TTC549 (cell line): ENCODE results near the gene EEFSEC.

Experiments
- FAIRE-seq: peaks from 2 replicates; lab custom pipeline; 2012; peaks lifted over from hg19 to GRCh38; lab: Jason Lieb, UNC

The EEFSEC gene

DNA sequence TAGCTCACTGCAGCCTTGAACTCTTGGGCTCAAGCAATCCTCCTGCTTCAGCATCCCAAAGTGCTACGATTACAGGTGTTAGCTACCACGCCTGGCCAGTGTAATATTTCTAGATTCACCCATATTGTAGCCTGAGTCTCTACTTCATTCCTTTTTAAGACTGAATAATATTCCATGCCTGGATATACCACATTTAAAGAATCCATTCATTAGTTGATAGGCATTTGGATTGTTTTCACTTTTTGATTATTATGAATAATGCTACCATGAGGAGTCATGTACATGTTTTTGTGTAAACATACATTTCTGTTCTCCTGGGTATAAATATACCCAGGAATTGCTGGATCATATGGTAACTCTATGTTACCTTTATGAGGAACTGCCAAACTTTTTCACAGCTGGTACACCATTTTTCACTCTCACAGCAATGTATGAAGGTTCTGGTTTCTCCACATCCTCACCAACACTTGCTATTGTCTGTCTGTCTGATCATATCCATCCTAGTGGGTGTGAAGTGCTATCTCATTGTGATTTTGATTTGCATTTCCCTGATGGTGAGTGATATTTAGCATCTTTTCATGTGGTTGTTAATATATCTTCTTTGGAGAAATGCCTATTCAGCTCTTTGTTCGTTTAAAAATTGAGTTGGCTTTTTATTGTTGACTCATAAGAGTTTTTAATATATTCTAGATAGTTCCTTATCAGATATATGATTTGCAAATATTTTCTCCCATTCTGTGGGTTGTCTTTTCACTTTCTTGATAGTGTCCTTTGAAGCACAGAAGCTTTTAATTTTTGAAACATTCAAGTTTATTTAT, 32.6 kb downstream of the EEFSEC start:
- FAIRE-seq: no peak

DNA sequence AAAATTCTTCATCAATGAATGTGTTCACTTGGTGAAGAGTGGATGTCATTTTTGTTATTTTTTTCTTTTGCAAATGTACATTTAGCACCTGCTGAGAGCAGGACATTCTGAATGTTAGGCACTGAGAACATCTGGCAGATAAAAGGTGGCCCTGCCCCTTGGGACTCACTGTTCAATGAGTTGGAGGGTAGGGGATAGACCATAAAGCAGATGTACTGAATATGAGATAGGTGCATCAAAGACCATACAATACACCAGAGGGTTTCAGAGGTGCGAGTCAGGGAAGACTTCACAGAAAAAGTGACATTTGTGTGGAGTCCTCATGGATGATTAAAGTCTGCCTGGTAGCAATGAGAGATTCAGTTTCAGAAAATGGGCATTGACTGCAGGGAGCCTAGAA, 34.2 kb downstream of the EEFSEC start:
- FAIRE-seq: no peak

DNA sequence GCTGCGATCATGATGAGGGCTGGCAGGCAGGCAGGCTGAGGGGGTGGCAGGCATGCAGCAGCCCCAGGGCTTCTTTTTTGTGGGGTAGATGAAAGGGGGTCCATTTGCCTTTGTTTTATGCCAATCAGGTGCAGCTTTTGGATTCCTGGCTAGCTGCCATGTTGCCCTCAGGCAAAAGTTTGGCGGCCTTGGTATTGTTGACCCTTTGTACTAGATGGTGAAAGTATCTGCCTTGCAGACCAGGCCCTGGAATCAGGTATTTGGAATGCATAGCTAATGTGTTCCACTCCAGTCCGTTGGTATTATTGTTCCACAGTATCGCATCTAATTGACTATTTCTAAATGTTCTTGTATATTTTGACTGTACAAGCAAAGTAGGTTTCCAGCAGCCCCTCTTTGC, 35.0 kb downstream of the EEFSEC start:
- no peak for FAIRE-seq

DNA sequence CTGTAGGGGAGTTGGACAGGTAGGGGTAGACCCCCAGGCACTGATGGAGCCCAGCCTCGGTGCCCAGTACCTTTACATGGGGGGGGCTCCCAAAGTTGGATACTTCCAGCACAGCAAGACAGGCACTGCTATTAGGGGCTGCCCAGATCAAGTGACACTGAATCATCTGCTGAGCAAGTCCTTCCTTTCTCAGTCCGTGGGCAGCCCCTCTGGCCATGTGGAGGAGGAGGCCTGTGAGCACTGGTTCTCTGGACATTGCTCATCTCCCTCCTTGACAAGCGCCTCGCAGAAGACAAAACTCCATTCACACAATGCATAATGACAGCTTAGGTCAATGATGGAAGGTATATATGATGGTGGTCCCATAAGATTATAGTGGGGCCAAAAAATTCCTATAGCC, 35.7 kb downstream of the EEFSEC start:
- FAIRE-seq: no peak

DNA sequence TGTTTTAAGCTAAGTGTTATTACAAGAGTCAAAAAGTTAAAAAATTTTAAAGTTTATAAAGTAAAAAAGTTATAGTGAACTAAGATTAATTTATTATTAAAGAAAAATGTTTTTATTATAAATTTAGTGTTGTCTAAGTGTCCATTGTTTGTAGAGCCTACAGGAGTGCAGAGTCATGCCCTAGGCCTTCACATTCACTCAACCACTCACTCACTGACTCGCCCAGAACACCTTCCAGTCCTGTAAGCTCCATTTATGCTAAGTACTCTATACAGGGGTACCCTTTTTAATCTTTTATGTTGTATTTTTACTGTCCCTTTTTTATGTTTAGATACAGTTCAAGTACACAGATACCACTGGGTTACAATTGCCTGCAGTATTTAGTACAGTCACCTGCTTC, 37.2 kb downstream of the EEFSEC start:
- FAIRE-seq: no peak

DNA sequence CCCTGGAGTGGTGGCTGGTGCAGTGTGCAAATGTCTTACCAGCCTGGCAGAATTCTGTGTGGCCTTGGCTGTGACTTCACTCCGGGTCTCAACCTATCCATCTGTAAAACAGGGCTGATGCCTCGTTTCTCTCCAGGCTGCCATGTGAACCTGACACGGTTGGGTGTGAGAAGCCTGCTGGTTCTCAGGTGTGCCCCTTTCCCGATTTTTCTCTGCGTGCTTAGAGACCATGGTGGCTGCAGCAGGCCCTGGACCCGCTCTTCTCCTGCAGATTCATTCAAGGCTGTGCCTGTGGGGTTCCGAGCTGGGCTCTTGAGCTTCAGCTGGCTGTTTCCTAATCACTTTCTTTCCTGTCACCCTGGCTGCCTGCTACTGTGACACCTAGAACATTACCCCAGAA, 38.9 kb downstream of the EEFSEC start:
- FAIRE-seq: no peak

DNA sequence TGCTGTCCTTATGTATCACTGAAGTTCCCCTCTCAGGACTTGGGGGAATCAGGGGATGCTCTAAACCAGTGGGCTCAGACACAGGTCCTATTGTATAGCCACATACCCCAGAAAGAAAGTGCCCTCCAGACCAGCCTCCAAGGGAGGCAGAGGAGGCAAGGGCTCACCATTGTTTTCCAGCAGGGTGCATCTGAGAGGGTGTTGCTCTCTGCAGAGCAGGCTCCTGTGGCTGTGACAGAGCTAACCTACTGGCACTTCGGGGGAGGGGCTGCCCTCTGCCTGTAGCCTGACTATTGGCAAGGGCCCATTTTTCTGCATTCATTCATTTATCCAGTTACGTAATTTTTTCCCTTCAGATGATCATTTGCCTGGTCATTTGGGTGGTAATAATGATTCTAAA, 39.9 kb downstream of the EEFSEC start:
- FAIRE-seq: no peak

DNA sequence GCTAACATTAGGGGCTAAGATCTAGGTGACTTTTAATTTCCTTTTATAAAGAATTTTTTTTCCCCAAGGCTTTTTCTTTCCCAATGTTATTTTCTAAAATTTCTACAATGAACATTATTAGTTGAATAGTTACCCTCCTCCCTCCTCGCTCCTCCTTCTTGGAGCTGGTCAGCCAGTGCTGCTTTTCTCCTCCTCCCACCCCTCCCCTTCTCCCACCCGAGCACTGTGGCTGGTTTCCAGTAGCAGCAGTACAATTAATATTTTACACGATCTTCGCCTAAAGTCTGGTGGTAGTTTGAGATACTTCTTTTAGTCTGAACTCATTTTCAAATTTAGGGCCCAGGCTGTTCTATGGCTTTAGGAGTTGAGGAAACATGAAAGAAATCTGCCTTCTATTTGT, 41.6 kb downstream of the EEFSEC start:
- FAIRE-seq: no peak

DNA sequence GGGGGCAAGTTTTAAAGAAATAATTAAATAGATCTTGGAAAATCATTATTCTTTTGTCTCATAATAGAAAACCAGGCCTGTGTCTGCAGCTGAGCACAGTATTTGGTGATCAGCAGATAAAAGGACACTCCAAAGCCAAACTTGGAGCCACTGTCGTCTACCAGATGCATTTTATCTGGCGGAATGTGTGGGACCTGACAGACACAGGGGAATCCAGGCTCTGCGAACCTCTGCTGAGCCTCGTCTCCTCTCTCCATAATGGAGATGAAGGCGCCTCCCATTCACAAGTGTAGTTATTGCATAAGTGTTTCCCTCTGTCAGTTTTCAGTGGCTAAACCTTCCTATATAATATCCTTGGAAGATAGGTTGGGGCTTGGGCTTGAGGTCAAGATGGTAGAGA, 42.1 kb downstream of the EEFSEC start:
- FAIRE-seq: no peak

DNA sequence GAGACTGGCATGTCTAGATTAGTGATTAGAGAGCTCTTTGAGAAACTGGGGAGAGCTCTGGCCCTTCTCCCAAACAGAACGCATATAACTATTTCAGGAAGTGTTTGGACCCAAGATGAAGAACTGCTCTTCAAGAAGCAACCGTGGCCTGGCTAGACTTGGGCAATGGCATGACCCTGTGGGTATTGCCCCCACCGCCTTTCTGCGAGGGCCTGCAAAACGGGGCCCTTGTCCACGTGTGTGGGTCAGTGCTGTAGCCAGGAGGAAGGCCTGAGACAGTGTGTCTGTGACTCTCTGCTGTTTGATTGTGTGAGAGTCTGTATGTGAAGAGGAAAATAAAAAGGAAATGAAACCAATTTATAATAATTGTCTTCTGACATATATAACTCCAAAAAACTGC, 42.5 kb downstream of the EEFSEC start:
- FAIRE-seq: no peak

DNA sequence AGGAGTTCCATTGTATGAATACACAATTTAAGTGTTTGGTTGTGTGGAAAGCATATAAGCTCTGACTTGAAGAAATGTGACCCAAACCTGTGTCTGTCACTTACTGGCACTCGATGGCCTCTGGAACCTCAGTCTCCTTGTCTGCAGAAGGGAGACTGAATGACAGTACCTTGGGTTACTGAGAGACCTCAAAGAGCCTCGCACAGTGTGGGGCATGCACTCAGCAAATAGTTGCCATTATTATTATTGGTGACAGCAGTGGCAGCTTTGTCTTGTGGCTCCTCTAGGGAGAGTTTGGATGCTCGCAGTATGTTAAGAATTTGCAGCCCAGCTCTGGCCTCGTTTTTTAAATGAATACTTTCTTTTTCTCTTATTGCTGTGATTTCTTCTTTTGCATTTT, 43.4 kb downstream of the EEFSEC start:
- FAIRE-seq: no peak

DNA sequence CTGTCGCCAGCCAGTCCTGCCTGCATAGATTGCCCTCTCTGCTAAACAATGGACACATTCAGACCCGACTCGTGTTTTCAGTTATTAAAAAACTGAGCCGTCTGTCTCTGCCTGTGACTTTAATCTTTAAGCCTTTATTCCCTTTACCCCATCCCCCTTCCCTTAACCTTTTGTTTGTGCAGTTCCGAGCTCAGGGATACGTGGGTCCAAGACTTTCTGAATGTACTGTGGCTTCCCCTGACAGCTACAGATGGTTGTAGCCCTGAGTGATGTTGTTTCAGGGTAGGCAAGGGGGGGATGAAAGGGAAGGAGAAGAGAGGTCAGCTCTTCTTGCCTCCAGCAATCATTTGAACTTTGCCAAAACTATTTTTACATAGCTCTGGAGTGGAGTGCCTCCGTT, 44.6 kb downstream of the EEFSEC start:
- FAIRE-seq: no peak

DNA sequence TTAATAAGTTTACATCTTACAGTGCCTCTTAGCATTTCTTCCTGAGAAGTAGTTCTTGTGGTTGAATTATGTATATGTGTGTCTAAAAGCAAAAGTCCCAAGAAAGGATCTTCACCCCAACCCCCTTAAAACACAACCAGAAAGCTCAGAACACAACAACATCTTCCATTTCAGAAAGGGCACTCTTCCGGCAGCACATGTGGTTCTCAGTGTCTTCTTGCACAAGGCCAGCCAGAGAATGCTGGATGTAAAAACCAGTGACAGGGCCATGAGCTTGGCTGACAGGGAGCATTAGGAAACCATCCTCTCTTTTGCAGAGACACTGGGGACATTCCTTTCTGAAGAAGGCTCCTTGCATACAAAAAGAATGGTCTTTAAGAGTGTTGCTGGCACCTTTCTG, 45.0 kb downstream of the EEFSEC start:
- no peak for FAIRE-seq

DNA sequence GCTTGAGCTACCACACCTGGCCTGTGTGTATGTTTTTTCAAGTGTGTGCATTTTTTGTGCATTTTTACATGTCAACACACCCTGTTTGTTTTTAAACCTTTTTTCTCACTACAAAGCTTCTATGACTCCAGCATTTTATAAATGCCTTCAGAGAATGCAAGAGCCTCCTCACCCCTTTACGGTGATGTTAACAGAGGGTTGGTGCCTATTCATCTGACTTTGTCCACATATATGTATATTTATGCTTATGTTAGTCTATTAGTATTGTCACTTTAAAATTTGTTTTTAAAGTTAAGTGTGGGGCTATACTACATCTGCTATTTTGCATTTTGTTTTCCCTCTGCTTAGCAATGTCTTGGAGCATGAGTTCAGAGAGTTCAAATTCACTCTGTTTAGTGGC, 45.8 kb downstream of the EEFSEC start:
- FAIRE-seq: no peak

DNA sequence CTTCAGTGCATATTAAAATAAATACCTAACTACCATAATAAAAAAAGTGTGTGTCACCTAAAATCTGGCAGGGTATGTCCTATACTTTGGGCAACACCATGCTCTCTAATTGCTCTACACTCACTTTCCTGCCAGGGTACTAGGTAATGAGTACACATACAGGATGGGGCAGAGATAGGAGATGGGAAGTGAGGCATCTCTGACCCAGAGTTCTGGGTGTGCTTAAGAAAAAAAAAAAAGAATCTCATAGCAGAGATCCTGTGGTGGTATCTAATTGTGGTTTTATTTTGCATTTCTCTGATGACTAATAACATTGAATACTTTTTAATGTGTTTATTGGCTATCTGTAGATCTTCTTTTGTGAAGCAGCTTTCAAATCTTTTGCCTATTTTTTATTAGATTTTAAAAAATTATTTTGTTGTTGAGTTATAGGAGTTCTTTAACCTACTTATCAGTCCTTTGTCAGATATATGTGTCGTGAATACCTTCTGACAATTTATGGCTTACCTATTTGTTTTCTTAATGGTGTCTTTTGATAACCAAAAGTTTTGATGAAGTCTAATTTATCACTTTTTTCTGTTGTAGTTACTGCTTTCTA, 48.0 kb downstream of the EEFSEC start:
- no peak for FAIRE-seq

DNA sequence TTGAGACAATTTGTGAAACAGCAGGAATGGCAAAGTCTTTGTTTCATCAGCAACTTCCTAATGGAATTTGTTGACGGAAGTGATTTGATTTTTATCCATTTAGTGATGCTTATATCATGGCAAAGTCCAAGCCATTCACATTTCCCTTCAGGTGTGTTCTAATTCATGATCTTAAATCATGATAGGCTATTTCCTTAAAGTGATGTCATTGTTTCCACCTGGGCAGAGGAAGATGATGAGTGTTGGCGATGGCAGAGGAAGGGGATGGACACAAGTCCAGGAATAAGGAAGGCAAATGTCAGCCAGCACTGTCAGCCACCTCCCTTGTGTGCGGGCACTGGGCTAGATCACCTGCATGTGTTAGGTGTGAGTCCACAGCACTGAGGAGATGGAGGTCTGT, 49.9 kb downstream of the EEFSEC start:
- FAIRE-seq: no peak

DNA sequence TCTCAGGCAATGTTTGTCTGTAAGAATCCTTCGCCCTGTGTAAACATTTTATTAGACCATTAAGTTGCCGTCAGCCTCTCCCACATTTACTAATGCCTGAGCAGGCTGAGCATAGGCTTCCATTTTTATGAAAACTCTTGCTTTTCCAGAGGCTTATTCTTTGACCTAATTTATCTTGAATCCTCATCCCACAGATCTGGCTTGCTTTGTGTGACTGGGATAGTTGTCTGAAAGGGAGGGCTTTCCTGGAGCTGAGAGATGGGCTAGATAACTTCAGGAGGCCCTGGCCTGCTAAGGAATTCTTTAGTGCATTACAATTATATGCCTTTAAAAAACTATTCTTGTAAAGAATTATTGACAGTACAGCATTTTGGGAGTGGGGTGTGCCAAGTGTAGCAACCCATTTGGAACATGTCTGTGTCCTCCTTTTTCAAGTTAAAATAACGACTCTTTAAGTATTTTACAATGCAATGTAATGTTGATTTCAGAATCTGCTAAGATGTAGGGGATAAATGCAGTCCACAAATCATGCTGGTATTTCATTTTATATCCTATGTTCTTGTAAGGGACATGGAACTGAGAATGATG, 52.4 kb downstream of the EEFSEC start:
- no peak for FAIRE-seq

DNA sequence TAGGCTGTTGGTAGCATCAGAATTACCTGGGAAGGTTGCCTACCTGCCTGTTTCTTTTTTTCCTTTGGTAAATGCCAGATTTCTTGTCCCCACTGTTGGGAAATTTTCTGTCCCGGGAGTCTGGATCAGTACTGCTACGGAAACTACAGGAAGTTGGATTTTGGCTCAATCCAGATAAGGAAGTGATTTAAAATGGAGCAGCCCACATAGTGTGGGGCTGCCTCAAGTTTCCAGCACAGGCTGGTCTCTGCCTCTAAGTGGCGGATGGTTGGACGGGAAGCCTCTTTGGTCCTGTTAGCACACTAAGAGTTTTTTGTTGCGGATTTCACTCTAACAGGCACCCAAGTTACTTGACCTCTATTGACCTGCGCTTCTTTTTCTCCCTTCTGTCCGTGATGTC, 54.7 kb downstream of the EEFSEC start:
- FAIRE-seq: no peak

DNA sequence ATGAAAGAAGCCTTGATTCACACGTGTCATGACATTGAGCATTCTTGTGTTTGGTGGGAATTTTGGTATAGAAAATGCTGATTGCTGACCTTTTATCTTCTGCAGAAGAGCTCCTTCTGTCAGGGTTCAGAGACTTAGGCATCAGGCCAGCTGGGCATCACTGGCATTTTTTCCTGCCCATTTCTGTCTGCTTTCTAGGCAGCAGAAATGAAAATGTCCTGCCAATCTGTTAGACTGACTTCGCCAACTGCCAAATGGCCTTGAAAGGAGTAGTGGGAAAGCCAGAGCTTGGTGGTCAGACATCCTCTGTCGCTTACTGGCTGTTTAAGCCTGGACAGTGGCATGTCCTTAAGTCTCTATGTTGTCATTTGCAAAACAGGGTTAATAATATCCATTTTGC, 57.4 kb downstream of the EEFSEC start:
- FAIRE-seq: no peak

DNA sequence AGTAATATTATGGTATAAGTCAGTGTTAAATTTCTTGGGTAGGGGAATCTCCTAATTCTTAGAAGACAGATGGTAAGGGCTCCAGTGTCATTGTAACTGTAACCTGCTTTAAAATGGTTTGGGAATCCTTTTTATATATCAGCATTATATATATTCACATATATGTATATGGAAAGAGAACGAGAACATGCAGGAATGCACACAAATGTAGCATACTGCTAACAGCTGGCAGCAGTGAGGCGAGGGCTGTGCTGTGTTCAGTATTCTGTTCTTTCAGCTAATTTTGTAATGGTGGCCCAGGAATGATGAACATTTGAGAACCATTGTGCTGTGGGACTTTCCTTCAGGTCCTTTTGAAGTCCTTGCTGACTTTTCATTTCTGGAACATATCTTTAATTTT, 60.8 kb downstream of the EEFSEC start:
- no peak for FAIRE-seq

DNA sequence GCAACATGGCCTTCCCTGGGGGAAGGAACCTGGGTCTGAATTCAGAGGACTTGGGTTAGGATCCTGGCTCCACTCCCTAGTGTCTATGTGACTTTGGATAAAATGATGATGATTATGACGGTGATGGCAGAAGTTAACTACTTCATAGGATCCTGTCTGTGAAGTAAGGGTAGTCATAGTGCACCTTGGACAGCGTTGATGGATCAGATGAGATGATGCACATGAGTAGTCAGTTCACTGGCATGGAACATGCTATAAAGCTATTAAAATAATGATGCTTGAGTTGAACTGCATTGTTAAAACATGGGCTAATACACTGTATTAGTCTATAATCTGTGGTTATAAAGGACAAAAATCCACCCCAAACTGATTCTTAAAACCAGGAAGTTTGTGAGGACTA, 62.0 kb downstream of the EEFSEC start:
- no peak for FAIRE-seq

DNA sequence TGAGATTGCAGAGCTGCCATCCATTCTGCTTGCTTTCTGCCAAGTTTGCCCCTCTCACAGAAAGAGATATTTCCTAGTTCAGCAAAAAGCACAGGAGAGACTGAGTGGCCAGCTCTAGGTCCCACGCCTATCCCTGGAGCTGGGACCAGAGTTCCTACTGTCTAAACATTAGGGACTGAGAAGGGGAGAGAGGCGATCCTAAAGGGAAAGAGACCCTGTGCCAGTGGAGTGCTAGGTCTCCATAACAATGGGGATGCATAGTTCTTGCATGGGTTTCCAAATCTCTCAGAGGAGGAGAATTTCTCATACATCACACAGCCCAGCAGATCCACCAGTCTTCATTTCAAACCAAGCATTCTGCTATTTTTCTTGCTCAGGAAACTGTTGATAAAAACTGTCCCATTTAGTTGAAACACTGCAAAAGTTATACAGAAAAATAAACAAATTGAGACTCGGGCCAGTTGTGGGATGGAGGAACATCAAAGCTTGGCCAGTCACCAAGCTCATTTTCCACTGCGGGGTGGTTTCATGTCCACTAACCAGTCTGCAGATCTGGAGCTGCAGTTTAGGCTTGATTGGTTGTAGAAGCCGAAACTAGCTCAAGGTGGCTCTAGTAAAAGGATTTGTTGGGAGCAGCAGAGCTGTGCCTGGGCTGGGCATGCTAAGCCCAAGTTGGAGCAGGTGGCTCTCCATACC, 62.7 kb downstream of the EEFSEC start:
- no peak for FAIRE-seq
